Panc1 (cell line): ENCODE measurements around the gene OR13G1. TPM values are rescaled to one million over a fixed set of nuclear protein-coding genes. Genes with fewer than 3 reads are reported as not detected.

Experiments used
- ATAC-seq: fragments of 200-7000 bp; cut with Tn5 transposase; 2 replicates; pipeline ENCODE4 v1.9.1; 2020; ENCODE audit warnings: mild to moderate bottlenecking, moderate library complexity
- BruUV-seq: library from RNA; stranded (reverse); fragments of 400-500 nt; replicated peaks from 2 replicates; lab custom pipeline; 2021; lab: Mats Ljungman, UMichigan
- CTCF ChIA-PET: fragments of 300-600 bp; sonication (Branson Sonifier 250); formaldehyde crosslinking; loops from one replicate; lab custom pipeline; 2022; ENCODE audit warnings: antibody characterized with exemption; lab: Charles Lee
- POLR2A ChIA-PET: fragments of 300-600 bp; sonication (Branson Sonifier 250); formaldehyde crosslinking; loops from one replicate; lab custom pipeline; 2022; ENCODE audit warnings: antibody characterized with exemption; lab: Charles Lee
- DNase-seq: peaks from one replicate; pipeline ENCODE4 v3.0.0-alpha.2; 2010; ENCODE audit warnings: low read depth, low spot score
- H3K27ac ChIP-seq: 2 replicates; pipeline ENCODE4 v1.5.1; 2011; ENCODE audit warnings: mild to moderate bottlenecking, low read length, inconsistent platforms
- H3K27me3 ChIP-seq: fragments of 200-500 bp; sonication (Bioruptor generic); 2 replicates; pipeline ENCODE4 v1.6.0; 2014; ENCODE audit warnings: low read length, inconsistent platforms; ENCODE audit not compliant: control insufficient read depth, insufficient read depth
- H3K36me3 ChIP-seq: fragments of 200-500 bp; sonication (Bioruptor generic); 2 replicates; pipeline ENCODE4 v1.5.1; 2014; ENCODE audit warnings: inconsistent platforms, mild to moderate bottlenecking, low read length, moderate library complexity; ENCODE audit not compliant: control insufficient read depth, insufficient read depth
- H3K4me1 ChIP-seq: 2 replicates; pipeline ENCODE4 v1.5.1; 2011; ENCODE audit warnings: inconsistent platforms, mild to moderate bottlenecking, low read length, moderate library complexity; ENCODE audit not compliant: control insufficient read depth, insufficient read depth
- H3K4me3 ChIP-seq, 2 experiments: 2 replicates each; pipeline ENCODE4 v1.5.1; 2011 to 2012; ENCODE audit warnings: low read depth in 2 of 2, low read length in 2 of 2, mild to moderate bottlenecking in 2 of 2, inconsistent platforms in 1 of 2, moderate library complexity in 1 of 2
- H3K9me3 ChIP-seq: fragments of 200-500 bp; sonication (Bioruptor generic); 2 replicates; pipeline ENCODE4 v1.5.1; 2014; ENCODE audit warnings: low read depth, mild to moderate bottlenecking, inconsistent platforms, low read length, moderate library complexity; ENCODE audit not compliant: control insufficient read depth, insufficient read depth
- CTCF ChIP-seq: fragments of 450-650 bp; IDR thresholded peaks from 2 replicates; pipeline ENCODE4 v1.5.1; 2017; ENCODE audit warnings: mild to moderate bottlenecking
- POLR2AphosphoS5 ChIP-seq: IDR thresholded peaks from 2 replicates; pipeline ENCODE4 v1.6.1; 2012; ENCODE audit warnings: mild to moderate bottlenecking, low read depth, low read length, moderate library complexity
- SIN3A ChIP-seq: IDR thresholded peaks from 2 replicates; pipeline ENCODE4 v1.6.1; 2012; ENCODE audit warnings: low read depth, mild to moderate bottlenecking, low read length, moderate library complexity, borderline replicate concordance; ENCODE audit not compliant: insufficient read depth
- TCF7L2 ChIP-seq: IDR thresholded peaks from 2 replicates; pipeline ENCODE4 v1.6.1; 2011; ENCODE audit warnings: mild to moderate bottlenecking, low read depth, low read length, inconsistent platforms
- in situ Hi-C: cut with HindIII; loops from 2 replicates; pipeline ENCODE4 v1.10.0; 2016; ENCODE audit warnings: low sequenced_read_pairs, low pct_unique_long_range_greater_than_20kb
- intact Hi-C: fragments of 100-400 bp; cut with micrococcal nuclease; formaldehyde crosslinking; loops from one replicate; pipeline ENCODE4 v1.10.0; 2022; ENCODE audit not compliant: unreplicated experiment
- total RNA-seq: library from RNA; stranded (reverse); gene quantifications from one replicate; pipeline ENCODE4 v1.2.1, GENCODE V29; 2021; ENCODE audit not compliant: unreplicated experiment
- TF ChIP-seq, protein P1 (sequence below), 2 experiments: IDR thresholded peaks; 2 replicates each; pipeline ENCODE4 v1.6.1; 2011 to 2012; ENCODE audit warnings: low read depth in 2 of 2, control low read depth in 1 of 2, low read length in 1 of 2, mild to moderate bottlenecking in 1 of 2, moderate library complexity in 1 of 2; ENCODE audit not compliant: insufficient read depth in 1 of 2

OR13G1 gene
- total RNA-seq, 1 experiment from 2014 or later = not detected

DNA sequence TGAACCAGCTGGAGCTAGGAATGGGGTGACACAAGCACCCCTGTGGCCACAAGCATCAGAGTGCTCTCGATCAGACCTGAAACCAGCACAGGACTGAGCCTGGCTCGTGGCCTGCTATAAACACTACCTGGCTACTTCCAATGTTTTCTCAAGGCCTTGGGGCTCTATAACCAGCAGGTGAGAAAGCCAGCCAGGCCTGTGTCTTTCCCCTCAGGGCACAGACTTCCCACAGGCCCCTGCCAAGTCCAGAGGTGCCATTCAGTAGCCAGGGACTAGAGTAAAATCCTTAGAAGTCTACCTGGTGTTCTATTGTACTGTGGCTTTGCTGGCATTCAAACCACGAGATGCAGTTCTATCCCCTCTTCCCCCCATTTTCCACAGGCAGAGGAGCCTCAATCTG is 51.6 kb downstream of the OR13G1 start:
- Histone ChIP-seq H3K9me3 (no peaks in the 10 kb centered on the region), H3K36me3 (no peaks in the 10 kb centered on the region), H3K4me3 (no peak overlapping the region), H3K27ac (no peak overlapping the region), H3K4me1 (no peaks in the 10 kb centered on the region), H3K27me3 (no peaks in the 10 kb centered on the region)
- TF ChIP-seq, protein P1, sequence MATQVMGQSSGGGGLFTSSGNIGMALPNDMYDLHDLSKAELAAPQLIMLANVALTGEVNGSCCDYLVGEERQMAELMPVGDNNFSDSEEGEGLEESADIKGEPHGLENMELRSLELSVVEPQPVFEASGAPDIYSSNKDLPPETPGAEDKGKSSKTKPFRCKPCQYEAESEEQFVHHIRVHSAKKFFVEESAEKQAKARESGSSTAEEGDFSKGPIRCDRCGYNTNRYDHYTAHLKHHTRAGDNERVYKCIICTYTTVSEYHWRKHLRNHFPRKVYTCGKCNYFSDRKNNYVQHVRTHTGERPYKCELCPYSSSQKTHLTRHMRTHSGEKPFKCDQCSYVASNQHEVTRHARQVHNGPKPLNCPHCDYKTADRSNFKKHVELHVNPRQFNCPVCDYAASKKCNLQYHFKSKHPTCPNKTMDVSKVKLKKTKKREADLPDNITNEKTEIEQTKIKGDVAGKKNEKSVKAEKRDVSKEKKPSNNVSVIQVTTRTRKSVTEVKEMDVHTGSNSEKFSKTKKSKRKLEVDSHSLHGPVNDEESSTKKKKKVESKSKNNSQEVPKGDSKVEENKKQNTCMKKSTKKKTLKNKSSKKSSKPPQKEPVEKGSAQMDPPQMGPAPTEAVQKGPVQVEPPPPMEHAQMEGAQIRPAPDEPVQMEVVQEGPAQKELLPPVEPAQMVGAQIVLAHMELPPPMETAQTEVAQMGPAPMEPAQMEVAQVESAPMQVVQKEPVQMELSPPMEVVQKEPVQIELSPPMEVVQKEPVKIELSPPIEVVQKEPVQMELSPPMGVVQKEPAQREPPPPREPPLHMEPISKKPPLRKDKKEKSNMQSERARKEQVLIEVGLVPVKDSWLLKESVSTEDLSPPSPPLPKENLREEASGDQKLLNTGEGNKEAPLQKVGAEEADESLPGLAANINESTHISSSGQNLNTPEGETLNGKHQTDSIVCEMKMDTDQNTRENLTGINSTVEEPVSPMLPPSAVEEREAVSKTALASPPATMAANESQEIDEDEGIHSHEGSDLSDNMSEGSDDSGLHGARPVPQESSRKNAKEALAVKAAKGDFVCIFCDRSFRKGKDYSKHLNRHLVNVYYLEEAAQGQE (IDR thresholded peaks at IDR 0.05; ENCODE audit: insufficient read depth in 1 of 2, low read depth in 2 of 2, low read length in 1 of 2) = no peak
- TF ChIP-seq CTCF (no peak), POLR2AphosphoS5 (no peak), TCF7L2 (no peak), SIN3A (no peak)
- intact Hi-C loops = no loop called here
- POLR2A ChIA-PET = no interaction called here
- CTCF ChIA-PET = no interaction called here
- no peak for DNase-seq
- BruUV-seq = no TSS peak
- in situ Hi-C loops = no loop called here
- no peak for ATAC-seq

Other genes starting within 250 kb of the OR13G1 start
- gene OR2B11, start 221.6 kb downstream of the OR13G1 start, total RNA-seq = not detected
- not detected for gene OR2C3, start 143.3 kb downstream of the OR13G1 start, total RNA-seq
- gene GCSAML, start 130.6 kb downstream of the OR13G1 start, total RNA-seq = not detected
- gene OR2G2, start 91.4 kb downstream of the OR13G1 start, total RNA-seq = not detected
- gene OR2G3, start 74.2 kb downstream of the OR13G1 start, total RNA-seq = not detected
- not detected for gene OR6F1, start 36.9 kb upstream of the OR13G1 start, total RNA-seq
- gene OR14K1, start 58.9 kb upstream of the OR13G1 start, total RNA-seq = not detected
- gene OR14A2, start 68.4 kb upstream of the OR13G1 start, total RNA-seq = not detected
- not detected for gene OR1C1, start 80.8 kb upstream of the OR13G1 start, total RNA-seq
- not detected for gene OR14A16, start 144.4 kb upstream of the OR13G1 start, total RNA-seq
- not detected for gene OR11L1, start 162.2 kb upstream of the OR13G1 start, total RNA-seq
- gene TRIM58, start 177.4 kb upstream of the OR13G1 start, total RNA-seq = not detected
- gene OR2W3, start 215.8 kb upstream of the OR13G1 start, total RNA-seq = not detected
- not detected for gene OR2T8, start 240.5 kb upstream of the OR13G1 start, total RNA-seq
- gene OR2AJ1, start 245.2 kb upstream of the OR13G1 start, total RNA-seq = not detected